Measurements from ENCODE around the gene C2orf49.
"Not testable (repeated sequence)": the region's sequence is repeated elsewhere in the genome, so short reads cannot be mapped to it uniquely, and the experiment has no call there.

The C2orf49 gene

DNA sequence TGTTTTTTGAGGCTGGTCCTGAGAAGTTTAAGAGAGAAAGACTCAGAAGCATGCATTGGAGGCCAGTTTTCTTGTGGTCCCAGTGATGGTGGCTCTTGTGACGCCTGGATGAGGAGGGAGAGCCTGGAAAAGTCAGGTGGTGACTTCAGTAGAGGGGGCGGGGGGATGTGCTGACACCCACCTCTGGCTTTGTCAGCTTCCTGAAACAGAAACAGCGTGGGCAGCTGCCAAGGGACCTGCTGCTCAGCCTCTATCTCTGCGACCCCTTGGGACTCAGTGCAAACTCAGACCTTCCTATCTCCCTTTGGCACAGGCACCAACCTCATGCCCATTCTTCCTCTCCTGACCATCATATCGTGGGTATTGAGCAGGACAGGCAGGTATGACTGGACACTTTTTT is 14.2 kb upstream of the C2orf49 start:
- TF ChIP-seq ARNT (IDR thresholded peaks at IDR 0.05): no peak
- TF ChIP-seq, protein P1, sequence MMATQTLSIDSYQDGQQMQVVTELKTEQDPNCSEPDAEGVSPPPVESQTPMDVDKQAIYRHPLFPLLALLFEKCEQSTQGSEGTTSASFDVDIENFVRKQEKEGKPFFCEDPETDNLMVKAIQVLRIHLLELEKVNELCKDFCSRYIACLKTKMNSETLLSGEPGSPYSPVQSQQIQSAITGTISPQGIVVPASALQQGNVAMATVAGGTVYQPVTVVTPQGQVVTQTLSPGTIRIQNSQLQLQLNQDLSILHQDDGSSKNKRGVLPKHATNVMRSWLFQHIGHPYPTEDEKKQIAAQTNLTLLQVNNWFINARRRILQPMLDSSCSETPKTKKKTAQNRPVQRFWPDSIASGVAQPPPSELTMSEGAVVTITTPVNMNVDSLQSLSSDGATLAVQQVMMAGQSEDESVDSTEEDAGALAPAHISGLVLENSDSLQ (IDR thresholded peaks at IDR 0.05): no peak
- TF ChIP-seq LEF1 (IDR thresholded peaks at IDR 0.05; ENCODE audit: borderline replicate concordance): no peak
- no peak for TF ChIP-seq FOXA1 (IDR thresholded peaks at IDR 0.05)
- no peak for TF ChIP-seq SUZ12 (IDR thresholded peaks at IDR 0.05)
- no peak for TF ChIP-seq FOXM1 (IDR thresholded peaks at IDR 0.05; ENCODE audit: borderline replicate concordance)
- no peak for TF ChIP-seq CTBP1 (IDR thresholded peaks at IDR 0.05; ENCODE audit: borderline replicate concordance)
- TF ChIP-seq TARDBP (IDR thresholded peaks at IDR 0.05): no peak
- no peak for TF ChIP-seq HDGF (IDR thresholded peaks at IDR 0.05; ENCODE audit: borderline replicate concordance)
- no peak for TF ChIP-seq L3MBTL2 (conservative IDR thresholded peaks at IDR 0.05)
- no peak for TF ChIP-seq FOXK2 (IDR thresholded peaks at IDR 0.05)
- TF ChIP-seq SP1 (IDR thresholded peaks at IDR 0.05): no peak
- no peak for TF ChIP-seq BHLHE40 (IDR thresholded peaks at IDR 0.05; ENCODE audit: borderline replicate concordance)
- TF ChIP-seq ELF4 (IDR thresholded peaks at IDR 0.05): no peak
- TF ChIP-seq NFRKB (IDR thresholded peaks at IDR 0.05): no peak
- ChIA-PET CTCF (no interaction called here), POLR2A (interaction anchor here (1.2 kb wide), 1 partner anchor 14 kb away, joined by 5 read pairs; the partner anchor contains the start of gene C2orf49)
- DNase-seq (ENCODE audit: extremely low spot score): no peak

DNA sequence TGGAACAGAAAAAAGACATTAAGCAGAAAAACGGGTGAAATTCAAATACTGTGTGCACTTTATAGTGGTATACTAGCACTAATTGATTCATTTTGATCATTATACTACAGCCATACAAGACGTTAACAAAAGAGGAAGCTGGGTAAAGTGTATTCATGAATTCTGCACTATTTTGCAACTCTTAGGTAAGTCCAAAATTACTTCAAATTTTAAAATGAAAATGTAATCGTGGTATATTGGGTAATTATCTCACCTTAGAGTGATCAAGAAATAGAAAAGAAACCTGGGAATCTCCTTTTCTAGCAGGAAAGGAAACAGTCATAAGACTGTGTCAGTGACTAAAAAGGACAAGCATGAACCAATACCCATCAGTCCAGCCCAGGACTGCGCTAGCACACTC is 13.2 kb upstream of the C2orf49 start:
- ChIA-PET POLR2A (no interaction called here), CTCF (interaction anchor here (0.6 kb wide), 1 partner anchor 210 kb away, joined by 3 read pairs; no protein-coding TSS in a partner anchor)
- DNase-seq (ENCODE audit: extremely low spot score): no peak
- TF ChIP-seq SUZ12 (IDR thresholded peaks at IDR 0.05): no peak
- TF ChIP-seq TARDBP (IDR thresholded peaks at IDR 0.05): no peak
- no peak for TF ChIP-seq ELF4 (IDR thresholded peaks at IDR 0.05)
- no peak for TF ChIP-seq CTBP1 (IDR thresholded peaks at IDR 0.05; ENCODE audit: borderline replicate concordance)

DNA sequence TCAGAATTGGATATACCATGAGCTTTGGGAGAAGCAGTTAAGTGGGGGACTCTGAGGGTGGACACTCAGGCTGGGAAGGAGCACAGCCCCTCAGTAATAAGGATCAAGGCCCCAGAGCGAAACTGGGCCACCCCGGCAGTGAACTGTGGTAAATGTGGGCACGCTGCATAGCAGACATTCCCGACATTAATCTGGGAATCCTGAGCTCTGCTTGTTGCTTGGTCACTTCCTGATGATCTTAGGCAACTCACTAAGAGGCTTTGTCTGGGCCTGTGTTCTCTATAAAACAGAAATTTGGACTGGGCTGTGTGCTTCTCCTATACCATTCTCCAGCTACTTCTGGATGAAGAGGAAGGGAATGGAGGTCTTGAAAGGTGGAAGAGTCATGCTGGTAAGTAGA is 12.6 kb upstream of the C2orf49 start:
- ChIA-PET CTCF (interaction anchor here (0.6 kb wide), 1 partner anchor 211 kb away, joined by 3 read pairs; no protein-coding TSS in a partner anchor), POLR2A (no interaction called here)
- no peak for TF ChIP-seq LEF1 (IDR thresholded peaks at IDR 0.05; ENCODE audit: borderline replicate concordance)
- TF ChIP-seq ZNF384 (IDR thresholded peaks at IDR 0.05): no peak
- no peak for DNase-seq (ENCODE audit: extremely low spot score)

DNA sequence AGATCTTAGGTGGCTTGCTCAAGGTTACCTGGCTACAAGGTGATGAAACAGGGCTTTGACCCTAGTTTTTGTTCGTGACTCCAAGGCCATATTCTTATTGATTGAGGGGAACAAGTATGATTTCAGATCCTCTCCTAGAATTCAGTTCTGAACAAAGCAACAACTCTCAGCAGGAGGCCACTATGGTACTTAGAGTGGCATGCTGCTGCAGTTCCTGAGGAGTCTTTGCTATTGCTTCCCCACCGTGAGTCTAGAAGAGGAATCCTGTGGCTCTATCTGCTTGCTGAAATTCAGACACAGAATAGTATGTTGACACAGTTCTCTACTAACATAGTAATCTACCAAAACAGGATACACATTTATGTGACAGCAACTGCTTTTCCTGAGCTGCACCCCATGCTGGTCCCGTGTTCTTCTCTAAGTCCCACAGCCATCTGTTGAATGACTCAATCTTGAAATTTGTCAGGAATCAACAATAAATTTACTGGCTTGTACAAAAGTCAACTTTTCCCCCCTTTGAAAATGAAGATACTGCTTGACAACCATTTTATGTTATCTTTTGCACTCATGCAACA is 11.9 kb upstream of the C2orf49 start:
- no peak for TF ChIP-seq HDGF (IDR thresholded peaks at IDR 0.05; ENCODE audit: borderline replicate concordance)
- no peak for TF ChIP-seq FOXM1 (IDR thresholded peaks at IDR 0.05; ENCODE audit: borderline replicate concordance)
- TF ChIP-seq TARDBP (IDR thresholded peaks at IDR 0.05): no peak
- DNase-seq (ENCODE audit: extremely low spot score): no peak
- ChIA-PET POLR2A (no interaction called here), CTCF (no interaction called here)

DNA sequence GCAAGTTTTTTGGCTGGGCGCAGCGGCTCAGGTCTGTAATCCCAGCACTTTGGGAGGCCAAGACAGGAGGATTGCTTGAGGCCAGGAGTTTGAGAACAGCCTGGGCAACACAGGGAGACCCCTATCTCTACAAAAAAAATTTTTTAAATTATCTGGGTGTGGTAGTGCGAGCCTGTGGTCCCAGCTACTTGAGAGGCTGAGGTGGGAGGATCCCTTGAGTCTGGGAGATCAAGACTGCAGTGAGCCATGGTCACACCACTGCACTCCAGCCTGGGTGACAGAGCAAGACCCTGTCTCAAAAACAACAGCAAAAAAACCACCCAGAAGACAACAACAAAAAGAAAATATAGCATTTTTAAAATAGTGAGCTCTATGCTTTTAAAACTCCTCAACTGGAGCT is 10.1 kb upstream of the C2orf49 start:
- POLR2A ChIA-PET: interaction anchor here (3.7 kb wide), 1 partner anchor 11 kb away, joined by 22 read pairs; the partner anchor contains the start of gene C2orf49
- CTCF ChIA-PET: not testable (repeated sequence)

DNA sequence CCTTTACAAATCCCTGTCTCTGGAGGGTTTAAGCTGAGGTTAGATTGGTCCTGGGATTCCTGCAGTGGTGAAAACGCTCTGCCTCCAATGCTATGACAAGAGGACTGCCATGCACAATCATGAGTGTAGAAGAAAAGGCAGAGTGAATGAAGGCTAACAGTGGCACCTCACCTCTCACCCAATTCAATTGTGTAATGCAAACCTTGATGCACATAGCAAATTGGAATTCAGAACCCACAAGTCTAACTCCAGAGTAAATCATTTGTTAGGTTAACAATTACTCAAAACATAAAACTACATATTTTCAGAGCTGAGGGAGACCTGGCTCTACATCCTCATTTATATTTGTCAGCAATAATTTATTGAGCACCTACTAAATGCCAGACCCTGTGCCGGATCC is 9.7 kb upstream of the C2orf49 start:
- ChIA-PET CTCF (no interaction called here), POLR2A (interaction anchor here (3.7 kb wide), 1 partner anchor 10 kb away, joined by 22 read pairs; the partner anchor contains the start of gene C2orf49)
- no peak for TF ChIP-seq LEF1 (IDR thresholded peaks at IDR 0.05; ENCODE audit: borderline replicate concordance)
- no peak for TF ChIP-seq BHLHE40 (IDR thresholded peaks at IDR 0.05; ENCODE audit: borderline replicate concordance)
- no peak for TF ChIP-seq ELF4 (IDR thresholded peaks at IDR 0.05)
- no peak for TF ChIP-seq ARNT (IDR thresholded peaks at IDR 0.05)
- TF ChIP-seq FOXA1 (IDR thresholded peaks at IDR 0.05): no peak
- TF ChIP-seq TARDBP (IDR thresholded peaks at IDR 0.05): no peak
- no peak for TF ChIP-seq ZNF384 (IDR thresholded peaks at IDR 0.05)
- no peak for TF ChIP-seq FOXM1 (IDR thresholded peaks at IDR 0.05; ENCODE audit: borderline replicate concordance)
- no peak for TF ChIP-seq SUZ12 (IDR thresholded peaks at IDR 0.05)
- TF ChIP-seq FOXK2 (IDR thresholded peaks at IDR 0.05): no peak
- TF ChIP-seq NFRKB (IDR thresholded peaks at IDR 0.05): no peak
- no peak for TF ChIP-seq HDGF (IDR thresholded peaks at IDR 0.05; ENCODE audit: borderline replicate concordance)
- DNase-seq (ENCODE audit: extremely low spot score): no peak

More for the DNA sequence above, 10.1 kb upstream of the C2orf49 start:
- DNase-seq (ENCODE audit: extremely low spot score): not testable (repeated sequence)

DNA sequence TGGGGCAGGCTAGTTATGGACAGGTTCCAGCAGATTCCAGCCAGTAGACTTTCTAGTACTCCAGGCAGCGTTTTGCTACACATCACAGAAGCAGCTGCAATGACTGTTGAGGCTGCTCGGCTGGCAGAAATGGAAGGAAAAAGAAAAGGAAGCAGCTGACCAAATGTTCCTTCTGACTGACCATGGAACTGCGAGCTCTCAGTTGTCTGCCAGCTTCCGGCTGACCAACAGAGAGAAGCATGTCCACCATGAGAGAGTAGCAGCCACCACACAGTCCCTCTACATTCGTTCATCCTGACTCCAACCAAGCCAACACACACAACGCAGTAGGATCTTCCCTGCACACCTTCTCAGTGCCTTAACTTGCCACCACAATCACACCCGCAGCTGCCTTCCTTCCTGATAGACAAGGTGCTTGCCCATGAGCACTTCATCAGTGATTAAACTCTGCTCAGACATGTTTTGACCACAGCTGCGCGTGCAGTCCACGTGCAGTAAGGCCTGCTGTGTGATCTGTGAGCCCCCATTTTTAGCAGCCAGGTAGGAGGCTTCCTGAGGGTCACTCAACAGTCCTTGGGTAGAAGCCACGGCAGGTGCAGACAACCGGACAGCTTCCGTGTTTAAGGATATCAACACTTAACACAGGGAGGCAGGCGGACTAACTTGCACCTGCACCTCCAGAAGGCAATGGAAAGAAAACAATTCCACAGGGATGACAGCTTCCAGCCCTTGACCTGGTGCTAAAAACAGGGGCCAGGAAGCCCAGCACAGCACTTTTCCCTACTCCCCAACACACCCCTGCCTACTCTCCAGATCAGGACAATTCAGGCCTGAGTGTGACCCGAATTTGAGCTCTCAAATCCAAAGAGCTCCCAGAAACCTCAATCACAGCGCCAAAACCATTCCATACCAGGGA is 8.8 kb upstream of the C2orf49 start:
- no peak for TF ChIP-seq HDGF (IDR thresholded peaks at IDR 0.05; ENCODE audit: borderline replicate concordance)
- no peak for TF ChIP-seq FOXM1 (IDR thresholded peaks at IDR 0.05; ENCODE audit: borderline replicate concordance)
- no peak for TF ChIP-seq ARNT (IDR thresholded peaks at IDR 0.05)
- TF ChIP-seq ZNF384 (IDR thresholded peaks at IDR 0.05): no peak
- DNase-seq (ENCODE audit: extremely low spot score): no peak
- ChIA-PET CTCF (no interaction called here), POLR2A (interaction anchor here (1.0 to 3.7 kb wide), 4 partner anchors 8 to 12 kb away, joined by 3 to 22 read pairs (median 8); partner anchors contain the start of gene C2orf49)

DNA sequence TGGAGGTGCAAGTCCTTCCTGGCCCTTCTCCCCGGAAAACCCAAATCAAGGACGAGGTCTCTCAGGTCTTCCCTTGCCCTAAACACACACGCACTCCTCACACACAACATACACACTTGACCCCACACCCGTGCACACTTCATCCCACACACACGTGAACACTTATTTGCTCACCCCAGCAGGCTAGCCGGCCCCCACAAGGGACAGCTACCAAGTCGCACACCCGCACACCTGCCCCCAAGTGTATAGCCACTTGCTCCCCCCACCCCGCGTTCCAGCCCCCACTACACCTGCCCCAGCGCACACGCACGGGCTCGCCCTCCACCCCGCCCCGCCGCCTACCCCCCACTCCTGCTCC is 8.2 kb upstream of the C2orf49 start:
- POLR2A ChIA-PET: interaction anchor here (1.0 to 3.7 kb wide), 4 partner anchors 9 to 12 kb away, joined by 3 to 22 read pairs (median 8); partner anchors contain the start of gene C2orf49
- no peak for DNase-seq (ENCODE audit: extremely low spot score)
- TF ChIP-seq ELF4 (IDR thresholded peaks at IDR 0.05): no peak
- TF ChIP-seq HDGF (IDR thresholded peaks at IDR 0.05; ENCODE audit: borderline replicate concordance): no peak
- no peak for TF ChIP-seq FOXM1 (IDR thresholded peaks at IDR 0.05; ENCODE audit: borderline replicate concordance)
- TF ChIP-seq ZNF384 (IDR thresholded peaks at IDR 0.05): no peak
- TF ChIP-seq FOXA1 (IDR thresholded peaks at IDR 0.05): no peak
- no peak for TF ChIP-seq NFRKB (IDR thresholded peaks at IDR 0.05)
- TF ChIP-seq TARDBP (IDR thresholded peaks at IDR 0.05): no peak
- TF ChIP-seq SUZ12 (IDR thresholded peaks at IDR 0.05): no peak
- TF ChIP-seq BHLHE40 (IDR thresholded peaks at IDR 0.05; ENCODE audit: borderline replicate concordance): no peak
- TF ChIP-seq FOXK2 (IDR thresholded peaks at IDR 0.05): no peak
- TF ChIP-seq ARNT (IDR thresholded peaks at IDR 0.05): no peak
- TF ChIP-seq, protein P1 (IDR thresholded peaks at IDR 0.05): no peak
- TF ChIP-seq SP1 (IDR thresholded peaks at IDR 0.05): no peak
- no peak for TF ChIP-seq LEF1 (IDR thresholded peaks at IDR 0.05; ENCODE audit: borderline replicate concordance)
- no peak for TF ChIP-seq CTBP1 (IDR thresholded peaks at IDR 0.05; ENCODE audit: borderline replicate concordance)
- no peak for TF ChIP-seq L3MBTL2 (conservative IDR thresholded peaks at IDR 0.05)
- CTCF ChIA-PET: no interaction called here

Measured in HEK293T (cell line).